GM21381 (cell line): ENCODE measurements around the gene FKTN.

Source experiments
- ATAC-seq: cut with Tn5 transposase; IDR thresholded peaks from one replicate; pipeline ENCODE4 v1.9.1; 2021; ENCODE audit warnings: mild to moderate bottlenecking, moderate library complexity; ENCODE audit not compliant: unreplicated experiment

Gene FKTN

GRCh38 chr9:105676351-105676923 lies 118.5 kb downstream of the FKTN start:
- ATAC-seq = no peak

GRCh38 chr9:105678163-105678562 lies 120.2 kb downstream of the FKTN start:
- no peak for ATAC-seq

- ATAC-seq = no peak
Measured at GRCh38 chr9:105678781-105679180, 120.8 kb downstream of the FKTN start.

GRCh38 chr9:105679257-105680022 lies 121.5 kb downstream of the FKTN start:
- no peak for ATAC-seq

- no peak for ATAC-seq
Measured at GRCh38 chr9:105681313-105681712, 123.4 kb downstream of the FKTN start.

GRCh38 chr9:105681724-105682123 lies 123.8 kb downstream of the FKTN start:
- ATAC-seq = no peak

GRCh38 chr9:105683688-105684275 lies 125.9 kb downstream of the FKTN start:
- ATAC-seq = no peak

GRCh38 chr9:105686936-105687335 lies 129.0 kb downstream of the FKTN start:
- no peak for ATAC-seq
